HUES48 (cell line): ENCODE measurements around the gene MAP2K2.

Source experiments
- H3K27ac ChIP-seq: one replicate; pipeline ENCODE4 v1.7.0; 2013; ENCODE audit warnings: low read depth, low read length, inconsistent platforms
- H3K27me3 ChIP-seq: 2 replicates; pipeline ENCODE4 v1.6.1; 2013; ENCODE audit warnings: mild to moderate bottlenecking, low read length; ENCODE audit not compliant: control insufficient read depth, insufficient read depth
- H3K36me3 ChIP-seq: 2 replicates; pipeline ENCODE4 v1.6.1; 2013; ENCODE audit warnings: low read length; ENCODE audit not compliant: control insufficient read depth, insufficient read depth
- H3K4me1 ChIP-seq: 2 replicates; pipeline ENCODE4 v1.6.1; 2013; ENCODE audit warnings: mild to moderate bottlenecking, low read length; ENCODE audit not compliant: control insufficient read depth, insufficient read depth
- H3K4me3 ChIP-seq: 2 replicates; pipeline ENCODE4 v1.5.1; 2013; ENCODE audit warnings: mild to moderate bottlenecking, low read depth, low read length
- H3K9ac ChIP-seq: 2 replicates; pipeline ENCODE4 v1.6.1; 2013; ENCODE audit warnings: mild to moderate bottlenecking, low read depth, low read length, moderate library complexity
- H3K9me3 ChIP-seq: 2 replicates; pipeline ENCODE4 v1.6.1; 2013; ENCODE audit warnings: low read length; ENCODE audit not compliant: control insufficient read depth, insufficient read depth

MAP2K2 gene

GRCh38 chr19:4054441-4055208 lies 69.3 kb downstream of the MAP2K2 start:
- Histone ChIP-seq H3K27me3 (no peaks in the 10 kb centered on the region), H3K9ac (no peak overlapping the region), H3K27ac (no peak overlapping the region), H3K4me1 (0 out of 2 replicates have a peak, but pooled peaks cover 4% of the 10 kb centered on the region), H3K36me3 (peaks cover 38% of the 10 kb centered on the region), H3K9me3 (no peaks in the 10 kb centered on the region), H3K4me3 (no peak overlapping the region)

GRCh38 chr19:4053423-4054324 lies 70.2 kb downstream of the MAP2K2 start:
- no peak overlapping the region for H3K4me3 ChIP-seq
- no peaks in the 10 kb centered on the region for H3K9me3 ChIP-seq
- H3K9ac ChIP-seq: no peak overlapping the region
- no peaks in the 10 kb centered on the region for H3K27me3 ChIP-seq
- no peak overlapping the region for H3K27ac ChIP-seq
- H3K36me3 ChIP-seq: peaks cover 43% of the 10 kb centered on the region
- no peaks in the 10 kb centered on the region for H3K4me1 ChIP-seq

- no peaks in the 10 kb centered on the region for H3K4me1 ChIP-seq
- H3K4me3 ChIP-seq: no peak overlapping the region
- no peaks in the 10 kb centered on the region for H3K27me3 ChIP-seq
- no peaks in the 10 kb centered on the region for H3K9me3 ChIP-seq
- H3K9ac ChIP-seq: no peak overlapping the region
- H3K36me3 ChIP-seq: peaks cover 48% of the 10 kb centered on the region
- H3K27ac ChIP-seq: no peak overlapping the region
Measured at GRCh38 chr19:4052993-4053422, 70.9 kb downstream of the MAP2K2 start.

GRCh38 chr19:4052114-4052992 lies 71.6 kb downstream of the MAP2K2 start:
- no peak overlapping the region for H3K9ac ChIP-seq
- H3K27ac ChIP-seq: no peak overlapping the region
- no peaks in the 10 kb centered on the region for H3K9me3 ChIP-seq
- no peak overlapping the region for H3K4me3 ChIP-seq
- no peaks in the 10 kb centered on the region for H3K27me3 ChIP-seq
- H3K4me1 ChIP-seq: no peaks in the 10 kb centered on the region
- peaks cover 50% of the 10 kb centered on the region for H3K36me3 ChIP-seq

- H3K4me1 ChIP-seq: no peaks in the 10 kb centered on the region
- no peaks in the 10 kb centered on the region for H3K9me3 ChIP-seq
- no peak overlapping the region for H3K27ac ChIP-seq
- H3K9ac ChIP-seq: no peak overlapping the region
- H3K36me3 ChIP-seq: peaks cover 51% of the 10 kb centered on the region
- no peaks in the 10 kb centered on the region for H3K27me3 ChIP-seq
- H3K4me3 ChIP-seq: no peak overlapping the region
Measured at GRCh38 chr19:4051175-4052101, 72.5 kb downstream of the MAP2K2 start.

- no peak overlapping the region for H3K9ac ChIP-seq
- no peaks in the 10 kb centered on the region for H3K9me3 ChIP-seq
- peaks cover 50% of the 10 kb centered on the region for H3K36me3 ChIP-seq
- no peaks in the 10 kb centered on the region for H3K4me1 ChIP-seq
- no peak overlapping the region for H3K27ac ChIP-seq
- no peaks in the 10 kb centered on the region for H3K27me3 ChIP-seq
- H3K4me3 ChIP-seq: no peak overlapping the region
Measured at GRCh38 chr19:4049432-4049831, 74.5 kb downstream of the MAP2K2 start.

- H3K27ac ChIP-seq: no peak overlapping the region
Measured at GRCh38 chr19:4046946-4047683, 76.8 kb downstream of the MAP2K2 start.

GRCh38 chr19:4046362-4046691 lies 77.6 kb downstream of the MAP2K2 start:
- H3K36me3 ChIP-seq: peaks cover 30% of the 10 kb centered on the region
- no peak overlapping the region for H3K4me3 ChIP-seq
- no peaks in the 10 kb centered on the region for H3K27me3 ChIP-seq
- H3K4me1 ChIP-seq: no peaks in the 10 kb centered on the region
- H3K9me3 ChIP-seq: no peaks in the 10 kb centered on the region
- no peak overlapping the region for H3K9ac ChIP-seq
- H3K27ac ChIP-seq: no peak overlapping the region

More at GRCh38 chr19:4046946-4047683, 76.8 kb downstream of the MAP2K2 start:
- Histone ChIP-seq H3K27me3 (no peaks in the 10 kb centered on the region), H3K9ac (no peak overlapping the region), H3K36me3 (peaks cover 31% of the 10 kb centered on the region), H3K4me3 (no peak overlapping the region), H3K4me1 (no peaks in the 10 kb centered on the region), H3K9me3 (no peaks in the 10 kb centered on the region)

- peaks cover 27% of the 10 kb centered on the region for H3K36me3 ChIP-seq
- no peak overlapping the region for H3K4me3 ChIP-seq
Measured at GRCh38 chr19:4045597-4046361, 78.1 kb downstream of the MAP2K2 start.

More at GRCh38 chr19:4045597-4046361, 78.1 kb downstream of the MAP2K2 start:
- H3K27me3 ChIP-seq: no peaks in the 10 kb centered on the region
- no peaks in the 10 kb centered on the region for H3K4me1 ChIP-seq
- H3K27ac ChIP-seq: no peak overlapping the region
- no peaks in the 10 kb centered on the region for H3K9me3 ChIP-seq
- H3K9ac ChIP-seq: no peak overlapping the region
